Transverse colon (tissue), 4 donors: Measurements from ENCODE around the gene HSPA6. TPM values are rescaled to one million over a fixed set of nuclear protein-coding genes. Genes with fewer than 3 reads are reported as not detected.
A peak's percentile ranks its signal among the peaks of the same experiment; 100 is the strongest.
"Not testable (repeated sequence)": the region's sequence is repeated elsewhere in the genome, so short reads cannot be mapped to it uniquely, and the experiment has no call there.

Experiments used
- DNase-seq: peaks from one replicate; pipeline ENCODE4 v3.0.0-alpha.2; 2019
- H3K27ac ChIP-seq, 4 donors: fragments of 200-600 bp; sonication (generic); 2 replicates each; pipeline ENCODE4 v1.5.1; 2016 to 2018; ENCODE audit warnings: inconsistent platforms in 4 of 4
- H3K27me3 ChIP-seq: fragments of 200-600 bp; sonication (generic); 2 replicates; pipeline ENCODE4 v1.5.1; 2017; ENCODE audit warnings: inconsistent platforms
- H3K36me3 ChIP-seq, 4 donors: fragments of 200-600 bp; sonication (generic); 2 replicates each; pipeline ENCODE4 v1.5.1; 2017 to 2019; ENCODE audit warnings: inconsistent platforms in 4 of 4
- H3K4me1 ChIP-seq, 4 donors: fragments of 200-600 bp; sonication (generic); 2 replicates each; pipeline ENCODE4 v1.5.1; 2017 to 2020; ENCODE audit warnings: inconsistent platforms in 4 of 4
- H3K4me3 ChIP-seq, 4 donors: fragments of 200-600 bp; sonication (generic); 1 replicate in 1 of 4; 2 replicates in 3 of 4; pipeline versions ENCODE4 v1.5.1 to v1.6.1; 2017 to 2019; ENCODE audit warnings: inconsistent platforms in 4 of 4
- H3K9me3 ChIP-seq, 2 donors: fragments of 200-600 bp; sonication (generic); 2 replicates each; pipeline ENCODE4 v1.5.1; 2017 to 2019; ENCODE audit warnings: inconsistent platforms in 2 of 2
- CTCF ChIP-seq, 5 experiments: fragments of 200-600 bp in 3 of 5; fragments of 450-650 bp in 2 of 5; sonication (generic) in 3 of 5; IDR thresholded peaks; 1 replicate in 2 of 5; 2 replicates in 3 of 5; pipeline ENCODE4 v1.5.1; 2016 to 2017; ENCODE audit warnings: antibody characterized with exemption in 5 of 5, inconsistent platforms in 3 of 5, mild to moderate bottlenecking in 2 of 5, moderate library complexity in 1 of 5
- EP300 ChIP-seq: sonication (generic); formaldehyde crosslinking; IDR thresholded peaks from one replicate; pipeline ENCODE4 v1.6.1; 2017; ENCODE audit warnings: antibody characterized with exemption, low read depth
- POLR2A ChIP-seq: fragments of 450-650 bp; IDR thresholded peaks from one replicate; pipeline ENCODE4 v1.6.1; 2016; ENCODE audit warnings: antibody characterized with exemption, mild to moderate bottlenecking, moderate library complexity
- POLR2AphosphoS5 ChIP-seq, 3 donors: sonication (generic); formaldehyde crosslinking; IDR thresholded peaks; one replicate each; pipeline ENCODE4 v1.6.1; 2016; ENCODE audit warnings: antibody characterized with exemption in 3 of 3
- WGBS, 2 donors: methylation state at CpG; one replicate each; pipeline ENCODE4 v1.1.5; 2018; ENCODE audit warnings: low coverage in 1 of 2; 5-methylcytosine and 5-hydroxymethylcytosine counted together
- in situ Hi-C, 4 donors: fragments of 200-750 bp; cut with MboI; loops; one replicate each; pipeline versions ENCODE4 v1.15.0 to v1.15.1; 2017; ENCODE audit warnings: low sequenced_read_pairs in 3 of 4, low pct_ligation_motif_present in 1 of 4, low pct_unique_long_range_greater_than_20kb in 1 of 4
- intact Hi-C: fragments of 100-400 bp; cut with DNase I; formaldehyde crosslinking; loops from one replicate; pipeline ENCODE4 v1.15.1; 2023; ENCODE audit warnings: low total_unique reads
- total RNA-seq, 4 donors: library from RNA; depleted of rRNA; stranded (reverse); fragments of >200 nt; gene quantifications; one replicate each; pipeline ENCODE4 v1.1.0, GENCODE V29; 2016

Gene HSPA6
- 1 to 10 TPM in 2 of 4 donors, under 1 TPM in 1, not detected in 1; 0.82 to 2.2 (median 1.6) TPM for total RNA-seq

- intact Hi-C loops, H3K27me3 ChIP-seq, H3K36me3 ChIP-seq, H3K9me3 ChIP-seq, H3K4me1 ChIP-seq, in situ Hi-C loops: not testable (repeated sequence)
- Histone ChIP-seq H3K27ac (peak within 1 kb of the TSS; percentile 76 to 87 (median 80)), H3K4me3 (peak within 1 kb of the TSS; percentile 54 to 67 (median 64))
- WGBS, 2 donors: 0 to 1% methylated on average over 11 to 56 of the region's 72 CpGs
- DNase-seq: peak; percentile 73
These were observed at the start of gene HSPA6 for GRCh38 chr1:161523817-161524741. HSPA6 (plus strand) TSS chr1:161524540; CDS start chr1:161524659, 119 bp downstream.

GRCh38 chr1:161477711-161478110, 46.6 kb upstream of the HSPA6 start:
- peaks cover 81% of the 10 kb centered on the region for H3K27me3 ChIP-seq
- H3K36me3 ChIP-seq, in situ Hi-C loops, intact Hi-C loops, H3K9me3 ChIP-seq, H3K4me1 ChIP-seq, DNase-seq, H3K4me3 ChIP-seq, H3K27ac ChIP-seq: not testable (repeated sequence)
- WGBS, 2 donors: 90 to 100% methylated on average over 1 of the region's 1 CpG

- no peaks in the 10 kb centered on the region for H3K36me3 ChIP-seq
- H3K9me3 ChIP-seq: no peaks in the 10 kb centered on the region
- TF ChIP-seq EP300 (no peak), POLR2A (no peak), CTCF (IDR thresholded peaks at IDR 0.05) (no peak), POLR2AphosphoS5 (IDR thresholded peaks at IDR 0.05) (no peak)
- no peak overlapping the region for H3K4me3 ChIP-seq
- no peak overlapping the region for H3K27ac ChIP-seq
- DNase-seq: no peak
- peaks cover 75% of the 10 kb centered on the region for H3K27me3 ChIP-seq
- in situ Hi-C loops (no loop called here), intact Hi-C loops (no loop called here)
- 93% methylated on average over 5 of the region's 15 CpGs; no CpG with 5 or more reads in 1 of the 2 donors for WGBS, 2 donors
- H3K4me1 ChIP-seq: no peaks in the 10 kb centered on the region
These were observed 45.4 kb upstream of the HSPA6 start for GRCh38 chr1:161478985-161479384.

GRCh38 chr1:161480381-161481035, 43.8 kb upstream of the HSPA6 start:
- no peak for DNase-seq
- no peaks in the 10 kb centered on the region for H3K36me3 ChIP-seq
- H3K9me3 ChIP-seq: no peaks in the 10 kb centered on the region
- H3K4me3 ChIP-seq: no peak overlapping the region
- in situ Hi-C loops (loop anchor here (10.0 kb wide), 2 partner anchors 254 to 264 kb away; partner anchors contain the start of gene DUSP12 (in 3 of the 4)), intact Hi-C loops (loop anchor here (10.0 kb wide), 1 partner anchor 254 kb away; no protein-coding TSS in a partner anchor)
- H3K27ac ChIP-seq: no peak overlapping the region
- H3K4me1 ChIP-seq: no peaks in the 10 kb centered on the region
- H3K27me3 ChIP-seq: peaks cover 60% of the 10 kb centered on the region
- no peak for TF ChIP-seq CTCF (IDR thresholded peaks at IDR 0.05)
- no peak for TF ChIP-seq EP300
- TF ChIP-seq POLR2A: no peak
- no peak for TF ChIP-seq POLR2AphosphoS5 (IDR thresholded peaks at IDR 0.05)
- 50 to 84% methylated on average over 2 to 20 of the region's 20 CpGs for WGBS, 2 donors
